Psoas muscle (tissue), 8 donors: ENCODE measurements around the gene PTPRM. TPM values are rescaled to one million over a fixed set of nuclear protein-coding genes. Genes with fewer than 3 reads are reported as not detected.

Experiments
- ATAC-seq, 4 donors: fragments of 200-7000 bp; cut with Tn5 transposase; one replicate each; pipeline ENCODE4 v1.9.1; 2020; ENCODE audit warnings: moderate library complexity in 3 of 4, mild to moderate bottlenecking in 2 of 4
- DNase-seq, 2 donors: peaks; one replicate each; pipeline ENCODE4 v3.0.0-alpha.2; 2020
- H3K27ac ChIP-seq: fragments of 200-600 bp; one replicate; pipeline ENCODE4 v1.8.0; 2022
- H3K27me3 ChIP-seq, 3 donors: fragments of 200-600 bp in 1 of 3; one replicate each; pipeline versions ENCODE4 v1.6.1 to v1.8.0; 2013 to 2022; ENCODE audit warnings: low read length in 2 of 3, mild to moderate bottlenecking in 2 of 3, moderate library complexity in 1 of 3; ENCODE audit not compliant: insufficient read depth in 3 of 3
- H3K36me3 ChIP-seq, 2 donors: fragments of 200-600 bp in 1 of 2; one replicate each; pipeline versions ENCODE4 v1.6.1 to v1.8.0; 2013 to 2022; ENCODE audit warnings: low read depth in 1 of 2, mild to moderate bottlenecking in 1 of 2, moderate library complexity in 1 of 2; ENCODE audit not compliant: insufficient read depth in 1 of 2
- H3K4me1 ChIP-seq: fragments of 200-600 bp; one replicate; pipeline ENCODE4 v1.8.0; 2022
- H3K4me3 ChIP-seq: fragments of 200-600 bp; one replicate; pipeline ENCODE4 v1.8.0; 2022; ENCODE audit warnings: mild to moderate bottlenecking
- H3K9me3 ChIP-seq: fragments of 200-600 bp; one replicate; pipeline ENCODE4 v1.8.0; 2022
- CTCF ChIP-seq: fragments of 200-600 bp; IDR thresholded peaks from one replicate; pipeline ENCODE4 v1.8.0; 2022; ENCODE audit warnings: antibody characterized with exemption
- WGBS, 3 donors: extraction: QIAGEN DNeasy Blood & Tissue Kit; methylation state at CpG; one replicate each; pipeline versions ENCODE4 v1.1.6 to v1.1.7; 2013; 5-methylcytosine and 5-hydroxymethylcytosine counted together
- intact Hi-C, 2 donors: fragments of 100-400 bp; cut with DNase I; formaldehyde crosslinking; loops; one replicate each; pipeline versions ENCODE4 v1.11.0 to v1.14.2; 2022
- polyA plus RNA-seq, 3 donors: library from polyadenylated mRNA; stranded (reverse); fragments of 200-250 nt; gene quantifications; one replicate each; pipeline ENCODE4 v1.2.3, GENCODE V29; 2013
- total RNA-seq, 4 donors: library from RNA; stranded (reverse); fragmentation: NEBNext Ultra II Directional in 2 of 4; extraction: Animal tissue kit (Norgen Biotek cat#: 25700) in 2 of 4; gene quantifications; one replicate each; pipeline versions ENCODE4 v1.2.1 to v1.2.4, GENCODE V29; 2021 to 2023
- donor health status: healthy with polysubstance abuse.
- donor health status: DM: no; HTN: no; CAD: no; lungs with moderate emphysema.
- donor health status: Bipolar disorder and iron deficiency.
- donor health status: healthy.
- donor health status: DM: yes; HTN: yes; CAD: no.
- donor health status: DM: no; HTN: no; CAD: no.
- donor health status: DM: no; HTN: no; CAD: no.
- donor health status: DM: yes; HTN: yes; CAD: no.

The PTPRM gene
- total and polyA plus RNA-seq, 7 donors, result 27.4 to 78.9 (median 39.0) TPM

GRCh38 chr18:8247700-8248099, 680.6 kb downstream of the PTPRM start:
- Histone ChIP-seq H3K9me3 (no peaks in the 10 kb centered on the region), H3K4me3 (no peak overlapping the region), H3K4me1 (no peaks in the 10 kb centered on the region), H3K36me3 (peaks cover 2 to 8% of the 10 kb centered on the region in 2 donors), H3K27me3 (no peaks in the 10 kb centered on the region), H3K27ac (no peak overlapping the region)
- ATAC-seq (no peak), DNase-seq (no peak)
- intact Hi-C loops, result no loop called here
- no peak for TF ChIP-seq CTCF
- 80 to 87% (median 87%) methylated on average over 6 of the region's 6 CpGs for WGBS, 3 donors

GRCh38 chr18:8248576-8248975, 681.5 kb downstream of the PTPRM start:
- intact Hi-C loops, result no loop called here
- DNase-seq, result no peak
- no peak overlapping the region for H3K4me3 ChIP-seq
- no peak for ATAC-seq
- H3K27me3 ChIP-seq, result no peaks in the 10 kb centered on the region
- no peak overlapping the region for H3K27ac ChIP-seq
- no peaks in the 10 kb centered on the region for H3K4me1 ChIP-seq
- H3K9me3 ChIP-seq, result no peaks in the 10 kb centered on the region
- no peak for TF ChIP-seq CTCF
- H3K36me3 ChIP-seq, result peaks cover 2 to 15% of the 10 kb centered on the region in 2 donors
- WGBS, 3 donors, result 79 to 87% (median 86%) methylated on average over 4 of the region's 4 CpGs

- Histone ChIP-seq H3K4me3 (no peak overlapping the region), H3K36me3 (peaks cover 2 to 18% of the 10 kb centered on the region in 2 donors), H3K27me3 (no peaks in the 10 kb centered on the region), H3K4me1 (no peaks in the 10 kb centered on the region), H3K9me3 (no peaks in the 10 kb centered on the region), H3K27ac (no peak overlapping the region)
- TF ChIP-seq CTCF, result no peak
- 91 to 97% (median 93%) methylated on average over 2 of the region's 2 CpGs for WGBS, 3 donors
- intact Hi-C loops, result no loop called here
- no peak for ATAC-seq
- DNase-seq, result no peak
These were observed 682.7 kb downstream of the PTPRM start for GRCh38 chr18:8249811-8250210.

GRCh38 chr18:8252371-8252770, 685.3 kb downstream of the PTPRM start:
- ATAC-seq (no peak), DNase-seq (no peak)
- no peak overlapping the region for H3K27ac ChIP-seq
- H3K36me3 ChIP-seq, result peaks cover 2 to 24% of the 10 kb centered on the region in 2 donors
- no peak for TF ChIP-seq CTCF
- intact Hi-C loops, result no loop called here
- no peaks in the 10 kb centered on the region for H3K9me3 ChIP-seq
- no peaks in the 10 kb centered on the region for H3K27me3 ChIP-seq
- WGBS, 3 donors, result 97 to 100% (median 99%) methylated on average over 3 of the region's 3 CpGs
- no peak overlapping the region for H3K4me3 ChIP-seq
- H3K4me1 ChIP-seq, result no peaks in the 10 kb centered on the region

- no peaks in the 10 kb centered on the region for H3K27me3 ChIP-seq
- ATAC-seq (no peak), DNase-seq (no peak)
- no peak overlapping the region for H3K4me3 ChIP-seq
- intact Hi-C loops, result no loop called here
- H3K36me3 ChIP-seq, result peaks cover 2 to 22% of the 10 kb centered on the region in 2 donors
- H3K4me1 ChIP-seq, result no peaks in the 10 kb centered on the region
- 63 to 69% (median 66%) methylated on average over 1 of the region's 1 CpG for WGBS, 3 donors
- H3K9me3 ChIP-seq, result no peaks in the 10 kb centered on the region
- no peak for TF ChIP-seq CTCF
- H3K27ac ChIP-seq, result no peak overlapping the region
These were observed 686.8 kb downstream of the PTPRM start for GRCh38 chr18:8253944-8254343.
